ENCODE results near the gene SLC10A7.

GRCh38 chr4:146446555-146446954 is 75.2 kb downstream of the SLC10A7 start:
- no peak for TF ChIP-seq POLR2A (IDR thresholded peaks at IDR 0.05)
- TF ChIP-seq, protein P1, sequence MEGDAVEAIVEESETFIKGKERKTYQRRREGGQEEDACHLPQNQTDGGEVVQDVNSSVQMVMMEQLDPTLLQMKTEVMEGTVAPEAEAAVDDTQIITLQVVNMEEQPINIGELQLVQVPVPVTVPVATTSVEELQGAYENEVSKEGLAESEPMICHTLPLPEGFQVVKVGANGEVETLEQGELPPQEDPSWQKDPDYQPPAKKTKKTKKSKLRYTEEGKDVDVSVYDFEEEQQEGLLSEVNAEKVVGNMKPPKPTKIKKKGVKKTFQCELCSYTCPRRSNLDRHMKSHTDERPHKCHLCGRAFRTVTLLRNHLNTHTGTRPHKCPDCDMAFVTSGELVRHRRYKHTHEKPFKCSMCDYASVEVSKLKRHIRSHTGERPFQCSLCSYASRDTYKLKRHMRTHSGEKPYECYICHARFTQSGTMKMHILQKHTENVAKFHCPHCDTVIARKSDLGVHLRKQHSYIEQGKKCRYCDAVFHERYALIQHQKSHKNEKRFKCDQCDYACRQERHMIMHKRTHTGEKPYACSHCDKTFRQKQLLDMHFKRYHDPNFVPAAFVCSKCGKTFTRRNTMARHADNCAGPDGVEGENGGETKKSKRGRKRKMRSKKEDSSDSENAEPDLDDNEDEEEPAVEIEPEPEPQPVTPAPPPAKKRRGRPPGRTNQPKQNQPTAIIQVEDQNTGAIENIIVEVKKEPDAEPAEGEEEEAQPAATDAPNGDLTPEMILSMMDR (IDR thresholded peaks at IDR 0.05) = no peak
